ENCODE results near the gene PSMG2. TPM values are rescaled to one million over a fixed set of nuclear protein-coding genes. Genes with fewer than 3 reads are reported as not detected.

The PSMG2 gene
- 60.0 and 82.0 TPM in 2 replicates for total RNA-seq

GRCh38 chr18:12702221-12703095 lies at the start of gene PSMG2, which contains the start of gene CEP76:
Gene PSMG2, plus strand, starts transcription at chr18:12703042. Its CDS starts 66 bp downstream, at chr18:12703108.
Gene CEP76, minus strand, starts transcription at chr18:12702723. Its CDS starts 175 bp downstream, at chr18:12702548.

GRCh38 chr18:12657684-12658425 lies 45.0 kb upstream of the PSMG2 start, which contains the start of gene SPIRE1:
Gene SPIRE1, minus strand, starts transcription at chr18:12658107. Its CDS starts 241 bp downstream, at chr18:12657866.

Other genes with a start within 250 kb of the PSMG2 start
- 20.7 and 35.4 TPM in 2 replicates for gene SPIRE1, start 44.9 kb upstream of the PSMG2 start, total RNA-seq
- 6.8 and 7.4 TPM in 2 replicates for gene CEP76, start 319 bp upstream of the PSMG2 start, total RNA-seq
- gene PTPN2, start 181.2 kb downstream of the PSMG2 start, total RNA-seq: 20.3 and 25.7 TPM in 2 replicates
- gene SEH1L, start 245.0 kb downstream of the PSMG2 start, total RNA-seq: 40.9 and 59.1 TPM in 2 replicates

Measured in smooth muscle cell of trachea (primary cell).